HL-60/S4 treated with phorbol 12-myristate 13-acetate at 8.2 ng/mL for 4 days and 3 days (cell line): Measurements from ENCODE around the gene DNAH11.
"Not testable (repeated sequence)": the region's sequence is repeated elsewhere in the genome, so short reads cannot be mapped to it uniquely, and the experiment has no call there.

Source experiments
- in situ Hi-C: fragments of 300-500 bp; cut with MboI; formaldehyde crosslinking; loops from 2 replicates; pipeline ENCODE4 v1.15.0; 2022; ENCODE audit warnings: low sequenced_read_pairs

DNAH11 gene

DNA sequence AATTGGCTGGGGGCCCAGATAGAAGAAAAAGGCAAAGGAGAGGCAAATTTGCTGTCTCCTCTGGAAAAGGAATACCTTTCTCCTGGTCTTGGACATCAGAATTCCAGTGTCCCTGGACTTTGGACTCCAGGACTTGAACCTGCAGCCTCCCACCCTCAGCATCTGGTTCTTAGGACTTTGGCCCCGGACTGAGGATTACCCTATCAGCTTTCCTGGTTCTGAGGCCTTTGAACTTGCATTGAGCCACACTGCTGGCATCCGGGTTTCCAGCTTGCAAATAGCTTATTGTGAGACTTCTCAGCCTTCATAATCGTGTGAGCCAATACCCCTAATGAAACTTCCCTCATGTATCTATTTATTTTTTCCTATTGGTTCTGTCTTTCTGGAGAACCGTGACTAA is 68.3 kb downstream of the DNAH11 start:
- in situ Hi-C loops: no loop called here

DNA sequence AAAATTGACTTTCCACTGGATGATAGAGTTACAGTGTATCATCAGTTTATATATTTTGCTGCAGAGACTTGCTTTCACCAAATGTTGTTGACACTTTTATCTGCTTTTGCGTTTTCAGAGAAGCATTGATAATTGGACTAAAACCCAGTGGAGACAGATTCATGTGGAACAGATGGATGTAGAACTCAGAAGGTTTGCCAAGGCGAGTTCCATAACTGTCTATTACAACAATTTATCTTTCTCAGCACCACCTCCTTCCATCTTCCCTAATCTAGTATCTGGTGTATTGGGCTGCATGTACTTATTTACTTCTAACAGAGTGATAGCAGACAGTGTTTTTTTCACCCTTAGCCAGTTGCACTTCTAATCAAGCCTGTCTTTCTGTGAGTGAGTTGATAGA is 73.3 kb downstream of the DNAH11 start:
- in situ Hi-C loops: no loop called here

DNA sequence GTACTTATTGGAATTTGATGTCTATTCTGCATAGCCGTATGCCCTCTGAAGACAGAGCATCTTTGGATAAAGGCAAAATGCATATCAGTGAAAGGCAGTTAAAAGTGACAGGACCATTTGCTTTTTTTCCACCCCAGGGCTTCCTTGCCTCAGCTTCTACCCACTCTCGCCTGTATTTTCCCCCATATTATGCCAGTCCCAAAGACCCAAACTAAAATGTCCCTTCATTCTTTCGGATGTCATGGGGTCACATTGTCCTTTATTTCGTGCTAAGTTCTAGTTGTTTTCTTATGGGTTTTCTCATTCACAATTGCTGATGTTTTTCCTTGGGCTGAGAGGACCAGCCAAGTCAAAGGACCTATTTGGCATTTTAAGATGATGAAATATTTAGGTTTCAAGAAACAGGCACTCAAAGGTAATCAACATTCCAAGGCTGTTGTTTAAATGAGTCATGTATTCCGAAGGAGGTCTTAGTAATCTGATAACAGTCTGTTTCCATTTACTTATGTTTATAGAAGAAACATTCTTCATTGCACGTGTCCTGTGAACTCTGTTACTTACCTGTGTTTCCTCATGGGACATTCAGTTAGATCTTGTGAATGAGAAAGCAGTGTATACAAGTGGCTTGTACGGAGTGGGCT is 74.1 kb downstream of the DNAH11 start:
- in situ Hi-C loops: no loop called here

DNA sequence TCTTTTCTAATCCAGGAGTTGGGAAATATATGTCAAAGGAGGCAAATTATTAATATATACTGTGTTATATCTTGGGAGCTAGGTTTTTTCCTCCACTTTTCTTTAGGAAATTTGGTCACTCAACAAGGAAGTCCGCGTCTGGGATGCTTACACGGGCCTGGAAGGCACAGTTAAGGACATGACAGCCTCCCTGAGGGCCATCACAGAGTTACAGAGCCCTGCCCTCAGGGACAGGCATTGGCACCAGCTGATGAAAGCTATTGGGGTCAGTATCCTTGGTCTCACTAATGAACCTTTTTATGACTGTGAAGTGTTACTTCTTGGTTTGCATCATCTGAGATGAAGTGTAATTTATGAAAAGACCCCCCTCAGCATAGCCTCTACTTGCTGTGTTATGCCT is 74.7 kb downstream of the DNAH11 start:
- in situ Hi-C loops: no loop called here

DNA sequence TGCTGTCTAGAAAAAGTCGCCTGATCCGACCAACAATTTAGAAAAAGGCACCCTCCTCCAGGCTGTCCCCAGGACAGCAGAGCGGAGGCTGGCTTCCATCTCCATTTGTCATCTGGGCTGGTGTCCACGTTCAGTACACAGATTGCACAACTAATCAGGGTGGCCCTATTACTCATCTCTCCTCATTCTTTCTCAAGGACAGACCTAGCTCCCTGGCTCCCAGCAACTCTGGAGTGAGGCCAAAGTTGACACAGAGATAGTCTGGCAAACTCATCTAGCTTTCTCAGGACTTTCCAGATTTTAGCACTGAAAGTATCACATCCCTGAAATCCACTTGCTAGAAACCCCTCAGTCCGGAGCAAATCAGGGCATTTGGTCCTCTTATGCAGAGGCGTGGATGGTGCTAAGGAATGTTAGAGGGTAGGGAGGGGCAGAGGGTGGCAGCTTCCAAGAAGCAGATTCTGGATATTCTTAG is 75.1 kb downstream of the DNAH11 start:
- in situ Hi-C loops: no loop called here

DNA sequence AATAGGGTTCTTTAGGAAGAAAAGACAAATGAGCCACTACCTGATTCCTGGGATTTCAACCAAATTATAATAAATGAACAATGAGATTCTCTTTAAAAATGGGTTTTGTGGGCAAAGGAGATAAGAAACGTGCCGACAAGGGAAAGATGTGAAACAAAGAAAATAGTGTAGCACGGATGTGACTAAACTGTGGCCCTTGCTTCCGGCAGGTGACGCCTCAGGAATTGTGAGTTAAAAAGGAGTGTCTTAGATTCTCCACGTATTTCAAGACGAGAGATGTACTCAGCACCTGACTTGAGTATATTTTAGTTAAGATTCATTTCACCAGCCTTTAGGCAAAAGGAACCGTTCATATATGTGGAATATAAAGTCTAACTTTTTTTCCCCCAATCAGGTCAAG is 75.9 kb downstream of the DNAH11 start:
- in situ Hi-C loops: no loop called here

DNA sequence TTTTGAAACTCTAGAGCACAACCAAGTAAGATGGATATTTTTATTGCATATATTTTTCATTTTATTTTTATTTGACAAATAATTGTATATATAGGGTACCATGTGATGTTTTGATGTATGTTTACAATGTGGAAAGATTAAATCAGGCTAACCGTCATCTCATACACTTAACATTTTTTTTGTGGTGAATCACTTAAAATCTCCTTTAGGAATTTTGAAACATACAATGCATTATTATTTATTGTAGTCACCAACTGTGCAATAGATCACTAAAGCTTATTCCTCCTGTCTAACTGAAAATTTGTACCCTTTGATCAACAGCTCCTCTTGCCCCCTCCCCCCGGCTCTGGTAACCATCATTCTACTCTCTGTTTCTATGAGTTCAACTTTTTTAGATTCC is 77.2 kb downstream of the DNAH11 start:
- in situ Hi-C loops: no loop called here

DNA sequence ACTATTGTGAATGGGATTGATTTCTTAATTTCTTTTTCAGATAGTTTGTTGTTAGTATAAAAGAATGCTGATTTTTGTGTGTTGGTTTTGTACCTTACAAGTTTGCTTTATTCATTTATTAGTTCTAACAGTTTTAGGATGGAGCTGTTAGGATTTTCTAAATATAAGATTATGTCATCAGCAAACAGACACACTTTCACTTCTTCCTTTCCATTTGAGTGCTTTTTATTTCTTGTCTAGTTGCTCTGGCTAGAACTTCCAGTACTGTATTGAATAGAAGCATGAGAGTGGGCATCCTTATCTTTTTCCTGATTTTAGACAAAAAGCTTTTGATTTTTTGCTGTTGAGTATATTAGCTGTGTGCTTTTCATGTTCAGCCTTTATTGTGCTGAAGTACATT is 81.5 kb downstream of the DNAH11 start:
- in situ Hi-C loops: no loop called here

DNA sequence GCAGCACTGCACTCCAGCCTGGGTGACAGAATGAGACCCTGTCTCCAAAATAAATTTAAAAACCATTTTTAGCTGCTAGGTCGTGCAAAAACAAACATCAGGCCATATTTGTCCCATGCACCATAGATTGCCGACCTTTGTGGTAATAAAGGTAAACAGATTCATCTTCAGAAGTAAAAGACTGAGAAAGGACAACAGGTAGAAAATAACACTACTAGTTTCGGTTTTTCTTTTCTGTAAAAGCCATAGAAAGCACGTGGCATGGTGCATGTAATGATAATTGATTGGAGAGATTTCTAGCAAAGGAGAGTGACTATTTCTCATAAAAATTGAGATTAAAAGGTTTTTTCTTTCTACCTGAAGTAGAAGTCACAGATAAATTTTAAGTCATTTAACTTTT is 93.9 kb downstream of the DNAH11 start:
- in situ Hi-C loops: no loop called here

DNA sequence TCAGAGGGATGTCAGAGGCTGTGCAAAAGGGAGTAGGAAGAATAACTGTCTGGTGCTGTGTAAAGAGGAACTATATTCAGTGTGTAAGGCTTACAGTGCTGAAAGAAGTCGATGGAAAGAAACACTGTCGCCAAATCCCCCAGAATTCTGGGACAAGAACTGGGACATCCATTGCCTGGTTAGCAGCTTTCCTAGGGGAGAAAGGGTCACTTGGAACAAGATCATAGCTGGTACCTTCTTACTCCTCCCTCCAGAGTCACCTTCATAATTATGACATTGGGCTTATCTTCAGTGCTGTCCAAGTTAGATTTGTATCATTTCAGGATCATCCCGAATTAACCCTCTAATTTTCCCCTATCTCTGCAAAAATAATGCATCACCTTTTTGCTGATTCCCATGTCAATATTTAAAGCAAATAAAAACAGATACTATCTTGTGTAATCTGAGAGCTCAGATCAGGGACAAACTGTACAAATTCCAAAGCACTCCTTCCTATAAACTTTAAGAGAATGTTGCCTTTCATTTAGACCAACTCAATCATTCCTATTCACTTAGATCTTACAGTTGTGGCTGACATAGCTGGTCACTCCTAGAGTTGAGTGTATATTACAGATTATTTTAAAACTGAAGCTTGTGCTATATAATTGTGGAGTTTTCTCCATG is 96.5 kb downstream of the DNAH11 start:
- in situ Hi-C loops: no loop called here

DNA sequence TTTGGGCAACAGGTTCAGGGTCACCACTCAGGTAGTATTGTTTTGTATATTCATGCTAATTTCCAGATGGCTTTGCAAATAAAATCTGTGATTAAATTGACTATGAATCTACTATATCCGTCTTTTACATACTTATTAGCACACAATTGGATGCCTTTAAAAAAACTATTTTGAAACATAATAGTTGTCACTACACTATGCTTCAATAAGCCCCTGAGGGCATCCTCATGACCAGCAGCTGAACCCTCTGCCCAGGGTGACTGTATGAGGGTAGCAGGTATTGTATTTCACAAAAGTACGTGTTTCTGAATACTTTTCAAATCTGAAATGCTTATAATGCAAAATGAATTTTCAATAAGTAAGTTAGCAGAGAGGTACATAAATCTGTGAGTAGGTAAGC is 97.3 kb downstream of the DNAH11 start:
- in situ Hi-C loops: no loop called here

DNA sequence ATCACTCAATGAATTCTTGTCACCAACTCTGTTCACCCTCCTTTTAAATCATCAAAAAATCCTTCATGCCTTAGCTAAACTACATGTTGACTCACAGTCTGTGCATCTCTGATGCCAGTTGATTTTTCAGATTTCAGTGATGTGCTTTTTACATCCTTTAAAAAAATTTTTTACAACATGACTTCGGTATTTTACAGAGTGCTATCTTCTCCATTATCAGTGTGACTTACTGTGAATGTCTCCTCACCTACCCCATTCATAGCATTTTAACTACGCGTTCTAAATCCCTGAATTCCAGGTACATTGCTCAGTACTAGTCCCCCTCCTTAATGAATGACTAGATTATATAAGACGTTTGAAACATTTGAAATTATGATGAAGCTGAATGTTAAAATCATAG is 98.7 kb downstream of the DNAH11 start:
- in situ Hi-C loops: no loop called here

DNA sequence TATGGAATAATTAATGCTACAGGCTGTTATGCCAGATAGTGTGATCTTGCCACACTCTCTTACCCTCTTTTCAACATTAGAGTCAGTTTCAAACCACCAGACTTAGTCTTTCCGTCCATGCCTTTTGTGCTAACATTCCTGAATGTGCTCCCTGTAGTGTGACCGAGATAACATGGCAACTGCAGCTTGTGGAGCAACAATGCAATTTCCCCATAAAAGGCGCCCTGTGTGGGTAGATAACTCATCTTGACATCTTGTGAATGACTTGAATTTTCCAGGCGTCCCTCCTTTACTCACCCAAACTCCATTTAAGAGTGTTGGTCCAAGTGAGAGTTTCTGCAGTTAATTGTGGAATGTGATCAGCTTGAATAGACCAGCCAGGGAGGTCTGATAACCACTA is 99.6 kb downstream of the DNAH11 start:
- in situ Hi-C loops: no loop called here

DNA sequence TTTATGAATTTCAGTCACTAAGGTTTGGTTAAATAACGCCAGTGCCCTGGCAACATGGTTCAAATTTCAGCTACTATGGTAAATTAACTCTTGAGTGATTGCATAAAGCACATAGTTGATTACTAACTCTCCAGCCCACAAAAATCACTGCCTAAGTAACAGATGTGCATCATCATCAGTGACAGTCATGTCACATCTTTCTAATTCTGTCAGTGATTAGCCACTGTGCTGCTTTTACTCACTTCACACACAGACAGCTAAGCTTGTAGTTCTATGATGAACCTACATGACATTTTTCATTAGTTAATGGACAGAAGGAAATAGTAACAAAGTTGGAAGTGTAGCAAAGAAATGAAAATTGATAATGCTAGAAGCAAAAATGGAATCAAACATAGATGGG is 108.9 kb downstream of the DNAH11 start:
- in situ Hi-C loops: no loop called here

DNA sequence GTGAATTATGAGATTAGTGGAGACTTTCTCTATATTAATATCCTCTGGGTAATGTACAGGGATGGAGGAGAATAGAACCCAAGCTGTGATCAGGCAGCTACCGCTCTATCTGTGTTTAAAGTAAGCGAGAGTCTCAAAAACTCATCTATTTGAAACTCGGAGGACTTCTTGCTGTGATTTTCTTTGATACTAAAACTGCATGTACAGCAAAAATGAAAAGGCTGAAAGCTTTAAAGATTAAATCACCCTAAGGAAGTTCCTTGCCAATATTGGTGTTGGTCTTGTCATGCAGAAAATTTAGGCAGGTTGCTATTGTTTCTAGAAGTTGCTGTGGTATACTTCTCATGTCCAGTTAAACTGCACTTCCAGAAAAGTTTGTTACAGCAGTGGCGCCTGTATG is 110.8 kb downstream of the DNAH11 start:
- in situ Hi-C loops: no loop called here

DNA sequence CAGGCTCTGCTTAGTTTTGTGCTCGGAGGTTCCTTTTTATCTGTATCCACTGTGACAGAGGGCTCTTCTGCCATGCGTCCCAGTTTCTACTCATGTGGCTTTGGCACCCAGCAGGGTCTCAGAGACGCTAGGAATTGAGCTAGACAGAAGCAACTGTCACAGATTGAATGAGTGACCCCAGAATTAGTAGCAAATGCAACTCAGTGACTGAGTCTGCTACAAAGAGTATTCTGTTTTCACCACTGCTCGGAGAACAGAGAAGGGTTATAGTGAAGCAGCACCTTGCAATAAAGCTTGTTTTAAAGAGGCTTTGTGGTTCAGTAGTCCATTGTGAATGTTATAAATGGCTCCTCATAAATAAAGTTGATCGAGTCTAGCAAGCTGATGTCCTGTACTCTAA is 113.2 kb downstream of the DNAH11 start:
- in situ Hi-C loops: no loop called here

DNA sequence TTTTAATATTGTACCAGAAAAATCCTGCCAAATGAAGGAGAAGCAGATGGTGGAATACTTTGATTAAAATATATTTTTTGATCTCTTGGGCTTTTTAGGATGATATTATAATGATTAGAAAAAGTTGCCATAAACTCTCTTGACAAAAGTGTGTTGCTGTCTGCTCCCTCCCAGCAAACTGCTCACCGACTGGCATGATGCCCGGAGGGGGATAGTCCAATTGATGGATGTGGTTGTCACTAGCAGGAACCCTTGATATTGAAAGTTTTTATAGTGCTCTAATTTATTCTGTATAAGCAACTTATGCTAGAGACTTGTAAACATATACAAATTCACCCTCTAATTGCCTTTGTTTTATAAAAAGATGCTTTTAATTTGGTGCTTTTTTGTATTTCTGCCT is 114.0 kb downstream of the DNAH11 start:
- in situ Hi-C loops: no loop called here

DNA sequence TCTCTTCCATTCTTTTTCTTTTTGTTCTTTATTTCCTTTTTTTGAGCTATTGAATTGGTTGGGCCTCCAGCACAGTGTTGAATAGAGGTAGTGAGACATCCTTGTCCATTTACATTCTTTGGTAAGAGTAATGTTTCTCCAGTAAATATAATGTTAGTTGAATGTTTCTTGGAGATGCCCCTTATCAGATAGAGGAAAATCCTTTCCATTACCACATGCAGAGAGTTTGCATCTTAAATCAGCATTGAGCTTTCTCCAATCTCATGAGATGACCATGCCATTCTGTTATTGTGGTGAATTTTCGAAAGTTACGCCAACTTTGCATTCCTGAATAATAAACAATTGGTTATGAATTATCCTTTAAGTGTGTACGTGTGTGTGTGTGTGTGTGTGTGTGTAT is 127.7 kb downstream of the DNAH11 start:
- in situ Hi-C loops: no loop called here

DNA sequence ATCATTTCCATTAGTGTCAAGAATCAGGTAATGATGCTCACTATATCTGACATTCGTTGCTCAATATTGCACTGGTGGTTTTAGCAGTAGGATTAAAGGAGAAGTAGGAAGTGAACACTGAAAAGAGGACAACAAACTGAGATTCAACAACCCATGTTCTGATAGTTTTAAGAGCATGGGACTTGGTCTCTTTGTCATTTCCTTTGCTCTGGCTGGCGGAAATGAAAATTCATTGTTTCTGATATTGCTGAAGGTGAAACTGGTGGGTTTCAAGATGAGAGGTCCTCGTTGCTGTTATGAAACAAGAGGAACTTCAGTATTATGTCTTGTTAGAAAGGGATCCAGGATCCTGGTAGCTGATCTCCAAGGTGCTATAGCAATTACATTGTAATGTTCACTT is 129.0 kb downstream of the DNAH11 start:
- in situ Hi-C loops: no loop called here

DNA sequence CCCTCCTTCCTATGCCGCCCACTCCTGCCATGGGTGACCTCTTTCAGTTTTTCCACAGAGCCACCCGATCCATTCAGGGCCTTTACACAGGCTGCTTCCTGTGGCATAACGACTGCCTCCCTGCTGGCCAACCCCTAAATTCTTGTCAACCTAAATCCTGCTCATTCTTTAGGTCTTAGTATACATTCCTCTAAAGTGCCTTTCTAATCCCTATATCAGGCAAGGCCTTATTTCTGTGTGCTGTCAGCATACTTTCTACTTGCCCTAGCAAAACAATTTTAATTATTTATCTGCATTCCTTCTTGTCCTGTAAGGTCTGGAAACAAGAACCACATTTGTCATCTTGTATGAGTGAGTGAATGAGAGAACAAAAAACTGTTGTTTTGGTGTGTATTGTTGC is 132.4 kb downstream of the DNAH11 start:
- in situ Hi-C loops: no loop called here

DNA sequence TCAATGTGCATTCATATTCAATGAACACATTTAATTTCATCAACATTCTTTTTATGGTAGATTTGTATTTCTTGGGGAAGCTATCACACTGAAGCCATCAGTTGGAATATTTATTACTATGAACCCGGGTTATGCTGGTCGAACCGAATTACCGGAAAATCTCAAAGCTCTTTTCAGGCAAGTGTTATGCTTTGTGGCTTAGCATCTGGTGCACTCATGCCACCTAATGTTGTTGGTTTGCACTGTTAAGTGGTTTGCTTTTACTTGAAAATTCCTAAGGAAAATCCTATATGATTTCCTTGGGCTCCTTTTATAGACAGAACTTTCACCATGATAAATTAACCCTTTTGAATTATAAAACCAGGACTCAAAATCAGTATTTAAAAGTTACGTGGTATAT is 147.9 kb downstream of the DNAH11 start:
- in situ Hi-C loops: no loop called here

DNA sequence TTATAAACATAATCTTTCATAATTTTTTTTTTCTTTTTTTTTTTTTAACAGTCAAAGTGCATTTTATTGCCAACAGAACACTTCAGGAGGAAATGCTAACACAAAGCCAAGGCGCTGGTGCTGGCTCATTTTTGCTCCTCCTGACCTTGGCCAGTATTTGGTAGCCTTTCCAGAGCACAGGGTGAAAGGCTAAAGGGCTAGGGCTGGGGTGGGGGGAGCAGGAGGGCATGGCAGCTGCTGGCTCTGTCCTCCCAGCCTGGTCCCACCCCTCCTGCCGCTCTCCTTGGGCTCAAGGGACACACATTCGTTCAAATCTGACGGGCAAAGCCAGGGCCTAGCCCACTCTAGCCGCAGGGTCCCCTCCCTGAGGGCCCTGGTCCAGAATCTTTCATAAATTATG is 148.3 kb downstream of the DNAH11 start:
- in situ Hi-C loops: not testable (repeated sequence)

DNA sequence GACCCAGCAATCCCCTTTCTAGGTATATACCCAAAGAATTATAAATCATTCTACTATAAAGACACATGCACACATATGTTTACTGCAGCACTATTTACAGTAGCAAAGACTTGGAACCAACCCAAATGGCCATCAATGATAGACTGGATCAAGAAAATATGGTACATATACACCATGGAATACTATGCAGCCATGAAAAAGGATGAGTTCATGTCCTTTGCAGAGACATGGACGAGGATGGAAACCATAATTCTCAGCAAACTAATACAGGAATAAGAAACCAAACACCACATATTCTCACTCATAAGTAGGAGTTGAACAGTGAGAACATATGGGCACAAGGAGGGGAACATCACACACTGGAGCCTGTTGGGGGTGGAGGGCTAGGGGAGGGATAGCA is 157.7 kb downstream of the DNAH11 start:
- in situ Hi-C loops: not testable (repeated sequence)
